HUES64 (cell line): Measurements from ENCODE around the gene ARRDC3.
"Not testable (repeated sequence)": the region's sequence is repeated elsewhere in the genome, so short reads cannot be mapped to it uniquely, and the experiment has no call there.

Experiments
- H3K27ac ChIP-seq: 2 replicates; pipeline ENCODE4 v1.7.0; 2013; ENCODE audit warnings: low read depth, low read length, inconsistent platforms
- H3K27me3 ChIP-seq: 2 replicates; pipeline ENCODE4 v1.6.1; 2013; ENCODE audit warnings: mild to moderate bottlenecking, low read length; ENCODE audit not compliant: insufficient read depth
- H3K36me3 ChIP-seq: 2 replicates; pipeline ENCODE4 v1.6.1; 2013; ENCODE audit warnings: mild to moderate bottlenecking, low read length; ENCODE audit not compliant: insufficient read depth
- H3K4me1 ChIP-seq: 2 replicates; pipeline ENCODE4 v1.6.1; 2013; ENCODE audit warnings: mild to moderate bottlenecking, low read length, moderate library complexity; ENCODE audit not compliant: insufficient read depth
- H3K4me3 ChIP-seq: 2 replicates; pipeline ENCODE4 v1.5.1; 2013; ENCODE audit warnings: mild to moderate bottlenecking, low read length, moderate library complexity
- H3K9ac ChIP-seq: 2 replicates; pipeline ENCODE4 v1.6.1; 2013; ENCODE audit warnings: mild to moderate bottlenecking, low read depth, low read length
- H3K9me3 ChIP-seq: 2 replicates; pipeline ENCODE4 v1.6.1; 2013; ENCODE audit warnings: low read depth, low read length; ENCODE audit not compliant: insufficient read depth
- WGBS: fragments of 150-250, 120-280 bp; methylation state at CpG from one replicate; pipeline ENCODE4 v1.1.7; 2013; ENCODE audit warnings: missing lambda C conversion rate; 5-methylcytosine and 5-hydroxymethylcytosine counted together

ARRDC3 gene

DNA sequence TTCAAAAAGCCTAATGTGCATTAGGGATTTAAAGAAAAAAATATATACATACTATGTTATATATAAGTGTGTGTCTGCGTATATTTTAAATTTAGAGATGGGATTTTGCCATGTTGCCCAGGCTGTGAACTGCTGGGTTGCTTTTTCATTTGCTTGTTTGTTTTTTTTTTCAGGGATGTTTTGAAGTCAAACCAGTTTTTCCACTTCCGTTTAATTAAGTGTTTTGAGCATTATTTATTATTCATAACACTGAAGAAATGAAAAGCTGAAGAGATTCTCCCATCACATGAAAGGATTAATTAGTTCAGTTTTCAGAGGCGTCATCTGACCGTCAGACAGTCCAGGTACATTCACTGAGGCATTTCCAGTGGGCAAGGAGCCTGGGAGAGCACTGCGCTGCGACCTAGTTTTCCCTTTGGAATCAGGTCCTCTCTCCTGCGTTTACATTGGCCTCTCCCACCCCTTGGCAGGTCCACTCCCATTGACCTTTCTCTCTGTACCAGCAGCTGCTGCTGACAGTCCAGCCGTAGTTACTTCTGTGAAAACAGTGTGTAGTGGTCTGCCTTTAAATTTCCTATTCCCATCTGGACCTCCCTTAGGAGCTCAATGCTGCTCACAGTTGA lies 26.0 kb downstream of the ARRDC3 start:
- H3K27me3 ChIP-seq = no peaks in the 10 kb centered on the region
- H3K9ac ChIP-seq = no peak overlapping the region
- peaks cover 11% of the 10 kb centered on the region; the same call in 1 of the 2 replicates for H3K4me1 ChIP-seq
- H3K9me3 ChIP-seq = no peaks in the 10 kb centered on the region
- no peak overlapping the region for H3K4me3 ChIP-seq
- H3K36me3 ChIP-seq = no peaks in the 10 kb centered on the region
- 82% methylated on average over 7 of the region's 8 CpGs for WGBS
- H3K27ac ChIP-seq = no peak overlapping the region

DNA sequence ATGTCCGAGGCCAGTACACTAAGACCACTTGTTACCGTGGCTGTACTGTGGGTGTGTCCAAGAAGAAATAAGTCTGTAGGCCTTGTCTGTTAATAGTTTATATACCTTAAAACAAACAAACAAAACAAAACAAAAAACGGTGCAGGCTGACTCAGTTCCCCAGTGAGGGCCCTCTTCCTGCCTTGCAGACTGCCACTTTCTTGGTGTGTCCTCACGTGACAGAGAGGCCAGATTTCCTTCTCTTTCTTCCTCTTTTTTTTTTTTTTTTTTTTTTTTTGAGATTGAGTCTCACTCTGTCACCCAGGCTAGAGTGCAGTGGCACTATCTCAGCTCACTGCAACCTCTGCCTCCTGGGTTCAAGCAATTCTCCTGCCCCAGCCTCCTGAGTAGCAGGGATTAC lies 28.2 kb downstream of the ARRDC3 start:
- not testable (repeated sequence) for H3K9me3 ChIP-seq, H3K27ac ChIP-seq, H3K4me3 ChIP-seq, H3K9ac ChIP-seq, H3K36me3 ChIP-seq, H3K27me3 ChIP-seq
- H3K4me1 ChIP-seq = peaks cover 11% of the 10 kb centered on the region; the same call in 1 of the 2 replicates
- WGBS = 92% methylated on average over 4 of the region's 4 CpGs

DNA sequence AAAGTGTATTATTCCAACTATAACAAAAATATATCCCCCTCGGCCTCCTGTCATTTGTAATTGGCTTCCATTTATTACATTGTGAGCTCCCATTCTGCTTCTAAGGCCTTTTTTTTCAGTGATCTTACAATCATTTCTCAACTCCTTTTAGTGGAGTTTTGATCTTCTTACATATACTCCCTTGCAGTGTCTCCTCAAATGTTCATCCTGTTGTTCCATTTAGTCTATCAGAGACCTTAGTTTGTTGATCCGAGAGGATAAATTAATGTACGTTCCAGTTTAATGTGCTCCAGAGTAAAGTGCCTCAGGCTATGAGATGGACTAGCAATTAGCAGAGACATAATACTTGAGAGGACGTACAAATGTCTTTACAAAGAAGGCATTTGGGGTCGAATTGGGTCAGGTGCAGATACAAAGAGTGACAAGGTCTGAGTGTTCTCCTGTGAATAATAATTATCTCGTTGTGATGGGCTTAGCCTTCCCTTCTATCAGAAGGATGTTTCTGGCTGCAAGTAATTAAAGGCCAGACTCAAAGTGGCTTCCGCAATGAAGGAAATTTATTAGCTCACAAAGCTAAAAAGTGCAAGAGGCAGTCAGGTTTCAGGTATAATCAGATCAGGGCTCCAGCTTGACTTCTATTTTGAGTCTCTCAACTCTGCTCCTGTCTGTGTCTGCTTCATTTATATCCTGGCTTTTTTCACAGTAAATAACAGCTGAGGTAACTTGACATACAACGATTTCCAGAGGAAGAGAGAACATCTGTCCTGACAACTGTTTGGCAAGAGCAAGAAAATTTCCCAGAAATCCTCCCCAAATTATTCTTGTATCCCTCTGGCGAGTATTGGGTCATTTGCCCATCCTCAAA lies 30.1 kb downstream of the ARRDC3 start:
- Histone ChIP-seq H3K4me3 (no peak overlapping the region), H3K9me3 (no peaks in the 10 kb centered on the region), H3K27me3 (no peaks in the 10 kb centered on the region), H3K27ac (no peak overlapping the region), H3K9ac (no peak overlapping the region), H3K4me1 (peaks cover 11% of the 10 kb centered on the region; the same call in 1 of the 2 replicates), H3K36me3 (no peaks in the 10 kb centered on the region)
- 89% methylated on average over 9 of the region's 9 CpGs for WGBS

DNA sequence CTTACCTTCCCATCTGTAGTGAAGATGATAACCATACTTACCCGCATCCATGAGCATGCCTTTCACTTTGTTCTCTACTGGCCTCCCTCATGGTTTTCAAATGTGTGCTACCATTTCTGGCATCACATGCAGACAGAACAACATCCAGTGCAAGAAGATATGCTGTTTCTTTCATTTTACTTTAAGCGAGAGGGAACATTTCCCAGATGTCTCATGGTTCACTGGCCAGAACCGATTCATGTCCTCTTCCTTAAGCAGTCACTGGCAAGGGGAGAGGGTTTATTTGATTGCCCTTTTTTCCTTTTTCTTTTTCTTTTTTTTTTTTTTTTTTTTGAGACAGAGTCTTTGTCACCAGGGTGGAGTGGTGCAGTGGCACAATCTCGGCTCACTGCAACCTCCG lies 37.7 kb downstream of the ARRDC3 start:
- Histone ChIP-seq H3K27me3 (no peaks in the 10 kb centered on the region), H3K36me3 (no peaks in the 10 kb centered on the region), H3K9me3 (0 out of 2 replicates have a peak, but pooled peaks cover 2% of the 10 kb centered on the region), H3K9ac (no peak overlapping the region), H3K4me3 (no peak overlapping the region), H3K4me1 (peaks cover under 1% of the 10 kb centered on the region; the same call in 1 of the 2 replicates), H3K27ac (no peak overlapping the region)
- 97% methylated on average over 5 of the region's 5 CpGs for WGBS

DNA sequence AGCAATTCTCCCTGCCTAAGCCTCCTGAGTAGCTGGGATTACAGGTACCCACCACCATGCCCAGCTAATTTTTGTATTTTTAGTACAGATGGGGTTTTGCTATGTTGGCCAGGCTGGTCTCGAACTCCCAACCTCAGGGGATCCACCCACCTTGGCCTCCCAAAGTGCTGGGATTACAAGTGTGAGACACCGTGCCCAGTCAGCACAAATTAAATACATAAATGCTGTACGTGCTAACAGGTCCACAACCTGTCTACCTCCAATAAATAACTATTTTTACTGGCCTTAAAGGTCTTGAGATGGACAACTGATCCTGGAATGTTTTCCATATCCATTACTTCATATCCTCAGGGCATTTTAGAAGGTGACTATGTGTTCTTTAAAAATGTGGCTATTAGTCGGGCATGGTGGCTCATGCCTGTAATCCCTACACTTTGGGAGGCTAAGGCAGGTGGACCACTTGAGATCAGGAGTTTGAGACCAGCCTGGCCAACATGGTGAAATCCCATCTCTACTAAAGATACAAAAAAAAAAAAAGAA lies 38.4 kb downstream of the ARRDC3 start:
- H3K9ac ChIP-seq, H3K4me1 ChIP-seq, H3K27ac ChIP-seq, H3K36me3 ChIP-seq, H3K4me3 ChIP-seq, H3K27me3 ChIP-seq, H3K9me3 ChIP-seq: not testable (repeated sequence)
- 99% methylated on average over 4 of the region's 4 CpGs for WGBS

DNA sequence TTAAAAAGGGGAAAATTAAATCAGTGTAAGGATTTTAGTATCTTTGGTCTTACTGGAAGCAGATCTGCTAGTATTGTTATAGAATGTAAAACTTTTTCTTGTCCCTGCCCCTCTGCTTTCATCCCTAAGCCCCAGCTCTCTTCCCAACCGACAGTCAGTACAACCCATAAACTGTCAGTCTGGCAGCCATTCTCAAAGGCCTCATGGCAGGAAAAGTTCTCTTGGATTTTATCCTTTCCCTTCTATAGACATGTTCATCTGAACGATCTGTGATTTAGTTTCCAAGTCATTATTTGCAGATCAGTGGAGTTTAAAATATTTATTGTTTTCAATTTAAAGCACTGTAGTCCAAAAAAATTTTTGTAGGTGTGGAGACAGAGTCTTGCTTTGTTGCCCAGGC lies 39.2 kb downstream of the ARRDC3 start:
- Histone ChIP-seq H3K27ac (no peak overlapping the region), H3K9me3 (0 out of 2 replicates have a peak, but pooled peaks cover 2% of the 10 kb centered on the region), H3K4me3 (no peak overlapping the region), H3K27me3 (no peaks in the 10 kb centered on the region), H3K36me3 (no peaks in the 10 kb centered on the region), H3K4me1 (peaks cover 15% of the 10 kb centered on the region), H3K9ac (no peak overlapping the region)
- 97% methylated on average over 2 of the region's 2 CpGs for WGBS

DNA sequence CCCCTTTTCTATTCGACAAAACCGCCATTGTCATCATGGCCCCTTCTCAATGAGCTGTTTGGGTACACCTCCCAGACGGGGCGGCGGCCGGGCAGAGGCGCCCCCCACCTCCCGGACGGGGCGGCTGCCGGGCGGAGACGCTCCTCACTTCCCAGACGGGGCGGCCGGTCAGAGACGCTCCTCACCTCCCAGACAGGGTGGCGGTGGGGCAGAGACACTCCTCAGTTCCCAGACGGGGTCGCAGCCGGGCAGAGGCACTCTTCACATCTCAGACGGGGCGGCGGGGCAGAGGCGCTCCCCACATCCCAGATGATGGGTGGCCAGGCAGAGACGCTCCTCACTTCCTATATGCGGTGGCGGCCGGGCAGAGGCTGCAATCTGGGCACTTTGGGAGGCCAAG lies 40.2 kb downstream of the ARRDC3 start:
- not testable (repeated sequence) for H3K36me3 ChIP-seq, H3K9me3 ChIP-seq, H3K4me3 ChIP-seq, H3K9ac ChIP-seq, H3K27ac ChIP-seq, H3K27me3 ChIP-seq
- H3K4me1 ChIP-seq = peaks cover 18% of the 10 kb centered on the region
- 97% methylated on average over 29 of the region's 29 CpGs for WGBS

DNA sequence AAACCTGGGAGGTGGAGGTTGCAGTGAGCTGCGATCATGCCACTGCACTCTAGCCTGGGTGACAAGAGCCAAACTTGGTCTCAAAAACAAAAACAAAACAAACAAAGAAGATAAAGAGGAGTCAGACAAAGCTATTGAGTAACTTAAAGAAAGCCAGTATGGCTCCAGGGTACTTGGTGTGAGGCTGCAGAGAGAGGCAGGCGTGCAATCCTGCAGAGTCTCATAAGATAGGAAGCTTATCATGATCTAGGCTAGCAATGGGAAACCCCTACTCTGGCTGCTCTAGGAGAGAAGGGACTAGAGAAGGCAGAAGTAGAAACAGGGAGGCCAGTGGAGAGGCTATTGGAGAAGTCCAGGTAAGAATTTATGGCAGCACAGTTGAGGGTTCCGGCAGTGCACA lies 42.0 kb downstream of the ARRDC3 start:
- 0 out of 2 replicates have a peak, but pooled peaks cover 2% of the 10 kb centered on the region for H3K9me3 ChIP-seq
- H3K36me3 ChIP-seq = no peaks in the 10 kb centered on the region
- no peak overlapping the region for H3K9ac ChIP-seq
- H3K4me3 ChIP-seq = no peak overlapping the region
- no peaks in the 10 kb centered on the region for H3K27me3 ChIP-seq
- H3K27ac ChIP-seq = no peak overlapping the region
- 65% methylated on average over 3 of the region's 3 CpGs for WGBS
- peaks cover 18% of the 10 kb centered on the region for H3K4me1 ChIP-seq

DNA sequence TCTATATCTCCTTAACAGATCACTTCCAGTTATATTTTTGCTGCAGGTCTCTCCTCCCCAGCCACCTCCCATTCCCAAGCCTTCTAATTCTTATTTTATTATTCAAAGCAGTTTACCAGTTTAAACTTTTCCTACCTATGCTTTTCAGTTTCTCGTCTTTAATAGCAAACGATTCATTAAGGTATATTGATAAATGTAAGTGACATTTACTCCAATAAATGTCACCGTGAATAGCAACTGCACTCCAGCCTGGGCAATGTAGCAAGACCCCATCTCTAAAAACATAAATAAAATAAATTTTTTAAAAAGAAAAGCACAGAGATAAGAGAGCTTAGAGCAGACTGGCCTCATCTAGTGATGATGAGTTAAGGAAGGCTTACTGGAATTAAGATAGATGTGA lies 42.6 kb downstream of the ARRDC3 start:
- Histone ChIP-seq H3K4me3 (no peak overlapping the region), H3K36me3 (no peaks in the 10 kb centered on the region), H3K9ac (no peak overlapping the region), H3K4me1 (peaks cover 18% of the 10 kb centered on the region), H3K27ac (peak overlapping the region; percentile 26; the same call in 1 of the 2 replicates), H3K9me3 (0 out of 2 replicates have a peak, but pooled peaks cover 2% of the 10 kb centered on the region), H3K27me3 (no peaks in the 10 kb centered on the region)
- no CpG with 5 or more reads among the region's 3 CpGs for WGBS

DNA sequence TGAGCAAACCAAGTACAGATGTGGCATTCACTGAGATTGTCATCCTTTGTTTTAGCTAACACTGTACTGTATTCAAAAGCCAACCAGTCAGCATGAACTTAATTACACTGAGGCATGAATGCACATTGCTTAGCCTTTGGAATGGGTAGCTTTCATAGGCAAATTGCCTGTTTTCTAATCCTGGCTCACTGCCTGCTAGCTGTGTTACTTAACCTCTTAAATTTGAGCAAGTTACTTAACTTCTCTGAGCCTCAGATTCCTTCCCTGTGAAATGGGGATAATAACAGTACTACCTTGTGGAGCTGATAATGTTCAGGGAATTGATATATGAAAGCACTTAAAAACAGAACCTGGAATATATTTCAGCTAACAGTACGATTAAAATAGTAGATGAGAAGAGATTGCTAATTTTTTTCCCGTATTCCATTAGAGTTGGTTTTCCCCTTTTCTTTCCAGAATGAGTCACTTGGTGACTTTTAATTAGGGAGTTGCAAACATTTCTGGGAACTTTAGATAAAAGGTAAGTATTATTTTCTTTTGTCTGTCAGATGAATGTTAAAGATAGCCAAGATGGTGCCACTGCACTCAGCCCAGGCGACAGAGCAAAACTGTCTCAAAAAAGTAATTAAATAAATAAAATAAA lies 43.9 kb downstream of the ARRDC3 start:
- H3K9me3 ChIP-seq = 0 out of 2 replicates have a peak, but pooled peaks cover 2% of the 10 kb centered on the region
- H3K4me1 ChIP-seq = peaks cover 18% of the 10 kb centered on the region
- no peaks in the 10 kb centered on the region for H3K27me3 ChIP-seq
- WGBS = 75% methylated on average over 2 of the region's 3 CpGs
- no peak overlapping the region for H3K4me3 ChIP-seq
- no peaks in the 10 kb centered on the region for H3K36me3 ChIP-seq
- peak overlapping the region; percentile 73; the same call in 1 of the 2 replicates for H3K27ac ChIP-seq
- no peak overlapping the region for H3K9ac ChIP-seq
